K562 (cell line): ENCODE results near the gene FLOT2. TPM values are rescaled to one million over a fixed set of nuclear protein-coding genes. Genes with fewer than 3 reads are reported as not detected.

Source experiments
- ATAC-seq: fragments of 200-7000 bp; cut with Tn5 transposase; 3 replicates; pipeline ENCODE4 v1.9.1; 2020; ENCODE audit warnings: moderate library complexity
- BruUV-seq: library from RNA; stranded (reverse); fragments of 400-500 nt; replicated peaks from 2 replicates; lab custom pipeline; 2021; lab: Mats Ljungman, UMichigan
- CTCF ChIA-PET: fragments of 300-600 bp; formaldehyde crosslinking; extraction: SDS; loops from one replicate; lab custom pipeline; 2021; ENCODE audit warnings: low intra/inter-chr PET ratio; lab: Yijun Ruan, JAX
- POLR2A ChIA-PET: fragments of 300-600, 350-650 bp; sonication (Branson Sonifier 250); formaldehyde crosslinking; extraction: SDS; loops from one replicate; lab custom pipeline; 2021; ENCODE audit warnings: antibody characterized with exemption, inconsistent platforms; lab: Yijun Ruan, JAX
- DNase-seq, 4 experiments: peaks; one replicate each; pipeline versions ENCODE4 v3.0.0 to v3.0.0-alpha.2; 2011 to 2018; ENCODE audit warnings: low spot score in 3 of 4, mixed read lengths in 3 of 4; ENCODE audit errors: extremely low read depth in 1 of 4
- FAIRE-seq: peaks from 2 replicates; lab custom pipeline; 2011; peaks lifted over from hg19 to GRCh38; lab: Jason Lieb, UNC
- H2AFZ ChIP-seq: 2 replicates; pipeline ENCODE4 v1.6.0; 2011; ENCODE audit warnings: low read depth, low read length, control low read depth, inconsistent platforms
- H3K27ac ChIP-seq: fragments of 200-600 bp; 3 replicates; pipeline ENCODE4 v1.8.0; 2011; ENCODE audit warnings: low read depth, mild to moderate bottlenecking, control low read depth, inconsistent platforms, low read length, moderate library complexity, mixed read lengths; ENCODE audit errors: extremely low read depth
- H3K27me3 ChIP-seq, 2 experiments: fragments of 300-600 bp in 1 of 2; 2 replicates in 1 of 2; 3 replicates in 1 of 2; pipeline versions ENCODE4 v1.6.0 to v1.8.0; 2011; ENCODE audit warnings: inconsistent platforms in 2 of 2, low read length in 2 of 2, mild to moderate bottlenecking in 1 of 2, mixed read lengths in 1 of 2, moderate library complexity in 1 of 2; ENCODE audit not compliant: control insufficient read depth in 2 of 2, insufficient read depth in 2 of 2
- H3K36me3 ChIP-seq: fragments of 300-600 bp; 3 replicates; pipeline ENCODE4 v1.8.0; 2011; ENCODE audit warnings: mild to moderate bottlenecking, low read length, inconsistent platforms; ENCODE audit not compliant: control insufficient read depth, insufficient read depth
- H3K4me1 ChIP-seq, 2 experiments: fragments of 200-600 bp in 1 of 2; replicated peaks in 1 of 2; 2 replicates in 1 of 2; 3 replicates in 1 of 2; pipeline versions ENCODE4 v1.5.1 to v1.8.0; 2011; ENCODE audit warnings: inconsistent platforms in 2 of 2, low read length in 2 of 2, mild to moderate bottlenecking in 1 of 2, mixed read lengths in 1 of 2, moderate library complexity in 1 of 2; ENCODE audit not compliant: control insufficient read depth in 2 of 2, insufficient read depth in 2 of 2
- H3K4me2 ChIP-seq: 2 replicates; pipeline ENCODE4 v1.6.1; 2011; ENCODE audit warnings: low read length, control low read depth, inconsistent platforms, mixed read lengths; ENCODE audit not compliant: insufficient read depth
- H3K4me3 ChIP-seq: fragments of 200-600 bp; sonication (generic), shearing (Covaris generic); 2 replicates; pipeline ENCODE4 v1.5.1; 2016; ENCODE audit warnings: control low read depth, inconsistent platforms
- H3K79me2 ChIP-seq: fragments of 200-600 bp; 3 replicates; pipeline ENCODE4 v1.8.0; 2011; ENCODE audit warnings: low read length, inconsistent platforms; ENCODE audit not compliant: control insufficient read depth, insufficient read depth
- H3K9ac ChIP-seq, 2 experiments: 2 replicates each; pipeline versions ENCODE4 v1.6.0 to v1.6.1; 2011; ENCODE audit warnings: low read depth in 2 of 2, low read length in 2 of 2, control low read depth in 1 of 2, inconsistent platforms in 1 of 2, mild to moderate bottlenecking in 1 of 2, mixed read lengths in 1 of 2; ENCODE audit not compliant: insufficient read depth in 1 of 2
- H3K9me1 ChIP-seq: one replicate; pipeline ENCODE4 v1.6.0; 2011; ENCODE audit warnings: inconsistent platforms, mild to moderate bottlenecking, low read length, moderate library complexity; ENCODE audit not compliant: control insufficient read depth, insufficient read depth
- H3K9me3 ChIP-seq: replicated peaks from 2 replicates; pipeline ENCODE4 v1.5.1; 2011; ENCODE audit warnings: low read depth, low read length, inconsistent platforms; ENCODE audit not compliant: control insufficient read depth, insufficient read depth
- H4K20me1 ChIP-seq: replicated peaks from 2 replicates; pipeline ENCODE4 v1.6.1; 2011; ENCODE audit warnings: low read length, inconsistent platforms, mixed read lengths; ENCODE audit not compliant: control insufficient read depth, insufficient read depth
- PRDM10 ChIP-seq: fragments of 450-650 bp; IDR thresholded peaks from 2 replicates; pipeline ENCODE4 v1.6.1; 2018; ENCODE audit not compliant: partially characterized antibody
- ZBTB9 ChIP-seq: fragments of 450-650 bp; formaldehyde crosslinking; IDR thresholded peaks from 2 replicates; pipeline ENCODE4 v1.4.0; 2020; ENCODE audit warnings: mild to moderate bottlenecking, moderate library complexity
- WGBS: fragments of 100-300 bp; shearing (Covaris generic); methylation state at CpG from one replicate; pipeline ENCODE4 v1.1.6; 2016; ENCODE audit warnings: low coverage, mixed read lengths; ENCODE audit not compliant: insufficient coverage; ENCODE audit errors: missing lambda C conversion rate; 5-methylcytosine and 5-hydroxymethylcytosine counted together
- in situ Hi-C: fragments of 300-500 bp; cut with MboI; formaldehyde crosslinking; loops from 4 replicates; pipeline ENCODE4 v1.15.0; 2018; ENCODE audit warnings: inconsistent platforms, mixed read lengths
- intact Hi-C: fragments of 100-400 bp; cut with micrococcal nuclease; formaldehyde crosslinking; loops from 2 replicates; pipeline ENCODE4 v1.14.2; 2022
- polyA plus RNA-seq, 8 experiments: library from polyadenylated mRNA; depleted of rRNA in 4 of 8; stranded (reverse) in 5 of 8; unstranded in 3 of 8; fragments of >200 nt; fragmentation: Nextera tagmentation in 2 of 8; fragmentation: Illumina TruSeq in 1 of 8; extraction: Ambion mirVana in 2 of 8; extraction: Trizol in 1 of 8; gene quantifications; 2 replicates each; pipeline versions ENCODE4 v1.2.1 to v1.2.3, GENCODE V29; 2011 to 2014; ENCODE audit warnings: inconsistent platforms in 1 of 8, missing spikeins in 1 of 8
- total RNA-seq, 7 experiments: library from RNA; depleted of rRNA in 6 of 7; stranded (reverse); fragments of >200 nt in 6 of 7; fragmentation: Illumina TruSeq in 2 of 7; extraction: Trizol in 2 of 7; gene quantifications; 2 replicates each; pipeline versions ENCODE4 v1.2.1 to v1.2.3, GENCODE V29; 2011 to 2021; ENCODE audit warnings: low replicate concordance in 1 of 7

FLOT2 gene
- total and polyA plus RNA-seq, 9 of the 15 experiments (the other 6 are each of a cell fraction or from before 2014, with no cell fraction given) = 17.5 to 138 (median 41.7) TPM

GRCh38 chr17:28910534-28910933 is 13.0 kb upstream of the FLOT2 start:
- FAIRE-seq (no peak), ATAC-seq (no peak), DNase-seq (no peak)
- Histone ChIP-seq H3K4me2 (no peak overlapping the region), H3K36me3 (peaks cover 95% of the 10 kb centered on the region), H3K9ac (no peak overlapping the region), H3K4me3 (no peak overlapping the region), H3K79me2 (peaks cover 5% of the 10 kb centered on the region; the same call in 1 of the 3 replicates), H3K27ac (no peak overlapping the region), H2AFZ (no peak overlapping the region), H3K9me3 (peaks cover 4% of the 10 kb centered on the region; the same call in 1 of the 2 replicates), H3K27me3 (no peaks in the 10 kb centered on the region), H4K20me1 (peaks cover 11% of the 10 kb centered on the region), H3K4me1 (peaks cover 46 to 51% of the 10 kb centered on the region in 2 experiments), H3K9me1 (peaks cover 5% of the 10 kb centered on the region)
- intact Hi-C loops (no loop called here), in situ Hi-C loops (no loop called here)
- no peak for TF ChIP-seq ZBTB9 (CRISPR knock-in tag)
- peak; percentile 85 for TF ChIP-seq PRDM10
- 89% methylated on average over 1 of the region's 1 CpG for WGBS
- POLR2A ChIA-PET = interaction anchor here (0.6 to 4.3 kb wide), 4 partner anchors 9 to 184 kb away, joined by 3 to 36 read pairs (median 3); partner anchors contain the start of genes NEK8 and TLCD1
- CTCF ChIA-PET = no interaction called here
- BruUV-seq = no TSS peak
